ENCODE data around the gene MCU.
A peak's percentile ranks its signal among the peaks of the same experiment; 100 is the strongest.

MCU gene

DNA sequence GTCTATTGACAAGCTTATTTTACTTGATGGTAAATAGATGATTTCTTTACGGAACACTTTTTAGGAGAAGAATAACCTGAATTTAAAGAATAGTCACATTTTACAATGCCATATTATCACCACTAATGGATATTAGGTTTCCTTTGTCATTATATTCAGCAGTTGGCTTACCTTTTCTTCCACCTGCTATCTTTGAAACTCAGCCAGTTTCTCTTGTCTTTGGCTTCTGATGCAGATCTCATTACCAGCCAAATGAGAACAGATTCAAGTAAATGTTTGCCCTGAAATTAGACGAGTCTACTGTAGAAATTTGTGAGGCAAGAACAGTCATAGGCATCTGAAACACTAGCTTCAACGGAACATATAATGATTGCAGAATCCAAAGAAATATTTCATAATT lies 116.1 kb downstream of the MCU start:
- DNase-seq: no peak

GRCh38 chr10:72809006-72809405 lies 117.1 kb downstream of the MCU start:
- no peak for DNase-seq

GRCh38 chr10:72810976-72811375 lies 119.0 kb downstream of the MCU start:
- DNase-seq: no peak

DNA sequence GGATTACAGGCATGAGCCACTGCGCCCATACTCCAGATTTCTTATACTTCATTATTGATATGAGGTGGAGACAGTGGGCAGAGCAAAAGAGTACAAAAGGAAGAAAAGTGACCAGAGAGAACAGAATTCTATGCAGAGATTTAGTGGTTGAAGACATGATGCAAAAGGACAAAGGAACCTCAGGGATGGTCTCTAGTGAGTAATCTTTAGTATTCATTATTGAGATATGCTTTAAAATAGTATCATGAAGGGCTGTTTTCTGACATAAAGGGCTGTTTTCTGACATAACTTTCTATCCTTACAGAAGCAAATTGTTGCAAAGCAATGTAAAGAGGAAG lies 120.4 kb downstream of the MCU start:
- DNase-seq: peak; percentile 22

DNA sequence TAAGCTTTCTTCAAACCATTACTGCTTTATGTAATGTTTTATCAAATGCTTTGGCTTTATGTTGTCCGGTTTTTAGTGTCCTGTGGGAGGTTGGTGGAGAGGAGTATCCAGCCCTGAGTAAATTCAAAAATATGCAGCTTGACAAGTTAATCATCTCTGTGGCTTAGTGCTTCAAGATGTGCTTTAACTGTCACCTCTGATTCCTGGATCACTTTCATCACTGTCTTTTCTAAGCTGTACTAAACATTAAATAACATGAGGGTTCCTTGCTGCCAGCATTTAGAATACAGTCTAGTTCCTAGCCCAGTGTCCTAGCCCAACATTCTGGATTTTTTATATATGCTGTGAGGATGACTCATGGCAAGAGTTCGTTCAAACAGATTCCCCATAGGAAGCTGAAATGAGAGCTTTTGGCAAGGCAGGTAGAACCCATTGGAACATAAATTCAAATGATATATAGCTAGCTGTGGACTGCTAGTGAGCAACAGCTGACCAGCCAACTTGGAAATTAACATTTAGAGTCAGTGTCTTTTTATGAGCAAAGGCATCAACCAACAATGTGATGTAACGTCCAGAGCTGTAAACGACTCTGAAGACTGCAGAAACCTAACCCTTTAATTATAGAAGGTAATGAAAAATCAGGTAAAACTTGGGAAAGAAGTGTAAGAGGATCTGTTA lies 120.9 kb downstream of the MCU start:
- peak; percentile 76 for DNase-seq

DNA sequence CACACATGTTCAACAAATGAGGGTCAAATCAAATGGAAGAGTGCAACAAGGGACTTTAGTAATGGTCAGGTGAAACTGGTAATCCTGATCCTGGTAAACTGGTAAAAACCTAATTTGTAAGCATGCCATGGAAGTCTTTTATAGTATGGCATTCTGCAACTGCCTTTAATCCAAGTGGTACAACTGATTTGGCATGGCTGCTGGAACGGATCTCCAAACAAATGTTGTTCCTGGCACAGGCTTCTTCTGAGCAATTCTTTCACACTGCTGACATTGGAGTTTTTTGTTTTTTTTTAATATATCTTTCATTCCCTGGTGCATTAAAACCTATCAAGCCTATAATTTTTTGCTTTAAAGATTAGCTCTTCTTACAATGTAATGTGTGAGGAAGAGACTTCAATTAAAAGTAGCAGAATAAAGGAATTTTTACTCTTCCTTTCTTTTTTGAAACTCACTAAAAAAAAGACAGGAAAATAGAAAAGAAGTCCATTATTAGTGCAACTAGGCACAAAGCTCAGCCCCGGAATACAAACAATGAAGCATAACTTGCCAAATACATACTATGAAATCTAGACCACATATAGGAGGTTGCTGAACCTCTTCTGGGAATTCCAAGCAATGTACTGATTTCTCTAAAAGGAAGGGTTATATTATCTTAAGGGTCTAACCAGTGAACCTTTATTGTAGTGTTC lies 122.3 kb downstream of the MCU start:
- DNase-seq: no peak

DNA sequence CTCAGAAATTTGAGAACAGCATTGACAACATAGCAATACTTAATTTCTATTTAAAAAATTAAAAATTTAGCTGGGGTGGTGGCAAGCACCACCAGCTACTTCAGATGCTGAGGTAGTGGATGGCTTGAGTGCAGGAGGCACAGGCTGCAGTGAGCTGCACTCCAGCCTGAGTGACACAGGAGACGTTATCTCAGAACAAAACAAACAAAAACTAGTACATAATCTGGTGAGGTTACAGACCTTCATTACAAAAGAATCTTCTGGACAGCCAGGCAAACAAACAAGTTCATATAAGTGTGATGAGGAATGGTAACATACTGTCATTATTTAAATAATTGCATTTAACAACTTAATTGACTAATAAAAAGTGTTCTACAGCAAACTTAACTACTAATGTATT lies 124.6 kb downstream of the MCU start:
- no peak for DNase-seq

GRCh38 chr10:72818076-72818475 lies 126.1 kb downstream of the MCU start:
- no peak for DNase-seq

- no peak for DNase-seq
These were observed 127.1 kb downstream of the MCU start for GRCh38 chr10:72819053-72819452.

GRCh38 chr10:72821606-72822005 lies 129.7 kb downstream of the MCU start:
- DNase-seq: no peak

GRCh38 chr10:72822342-72822986 lies 130.5 kb downstream of the MCU start:
- no peak for DNase-seq

DNA sequence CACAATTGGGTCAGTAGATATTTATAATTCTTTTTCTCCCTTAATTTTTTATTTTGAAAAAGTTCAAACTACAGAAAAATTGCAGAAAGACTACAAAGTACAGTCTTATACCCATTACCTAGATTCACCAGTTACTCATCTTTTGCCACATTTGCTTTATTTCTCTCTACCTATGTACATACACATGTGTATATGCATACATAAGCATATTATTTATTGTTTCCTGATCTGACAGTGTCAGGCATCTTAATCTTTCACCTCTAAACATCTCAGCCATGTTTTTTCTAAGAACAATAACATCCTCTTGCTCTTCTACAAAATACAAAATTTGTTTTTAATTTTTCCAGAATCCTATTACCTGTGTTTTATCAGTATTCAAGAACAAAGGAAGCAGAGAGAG lies 133.2 kb downstream of the MCU start:
- DNase-seq: no peak

DNA sequence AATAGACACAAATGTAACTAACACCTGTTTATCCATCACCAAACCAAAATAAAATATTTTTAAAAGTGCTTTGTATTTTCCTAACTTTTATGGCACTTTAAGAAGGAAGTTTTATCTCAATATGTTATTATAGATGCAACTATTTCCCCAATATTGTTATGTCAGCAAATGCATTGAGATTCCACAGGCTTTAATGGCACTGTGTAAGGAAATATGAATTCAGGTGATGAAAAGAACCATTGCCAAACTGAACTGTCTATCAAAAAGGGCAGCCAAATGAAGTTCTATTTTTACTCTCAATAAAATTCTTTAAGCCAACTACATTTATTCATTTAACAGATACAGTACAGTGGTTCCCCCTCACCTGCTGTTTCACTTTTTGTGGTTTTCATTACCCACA lies 134.4 kb downstream of the MCU start:
- DNase-seq: no peak

GRCh38 chr10:72828294-72828693 lies 136.4 kb downstream of the MCU start:
- DNase-seq: no peak

DNA sequence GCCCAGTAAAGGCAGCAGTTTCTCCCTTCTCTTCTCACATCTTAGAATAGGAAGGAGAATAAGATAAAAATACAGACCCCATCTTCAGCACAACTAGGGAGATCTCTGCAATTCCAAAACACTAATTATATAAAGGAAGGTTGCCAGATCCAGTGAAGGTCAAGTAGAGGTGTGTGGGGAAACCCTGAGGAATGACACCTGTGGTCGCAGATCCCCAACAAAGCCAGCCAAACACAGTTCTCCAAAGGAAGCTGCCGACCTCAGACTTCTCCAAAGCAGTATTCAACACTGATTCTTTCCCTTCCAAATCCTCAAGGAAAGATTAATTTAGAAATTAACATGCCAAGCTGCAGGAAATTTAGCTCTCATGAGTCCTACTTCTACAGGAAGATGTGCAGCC lies 138.7 kb downstream of the MCU start:
- no peak for DNase-seq

DNA sequence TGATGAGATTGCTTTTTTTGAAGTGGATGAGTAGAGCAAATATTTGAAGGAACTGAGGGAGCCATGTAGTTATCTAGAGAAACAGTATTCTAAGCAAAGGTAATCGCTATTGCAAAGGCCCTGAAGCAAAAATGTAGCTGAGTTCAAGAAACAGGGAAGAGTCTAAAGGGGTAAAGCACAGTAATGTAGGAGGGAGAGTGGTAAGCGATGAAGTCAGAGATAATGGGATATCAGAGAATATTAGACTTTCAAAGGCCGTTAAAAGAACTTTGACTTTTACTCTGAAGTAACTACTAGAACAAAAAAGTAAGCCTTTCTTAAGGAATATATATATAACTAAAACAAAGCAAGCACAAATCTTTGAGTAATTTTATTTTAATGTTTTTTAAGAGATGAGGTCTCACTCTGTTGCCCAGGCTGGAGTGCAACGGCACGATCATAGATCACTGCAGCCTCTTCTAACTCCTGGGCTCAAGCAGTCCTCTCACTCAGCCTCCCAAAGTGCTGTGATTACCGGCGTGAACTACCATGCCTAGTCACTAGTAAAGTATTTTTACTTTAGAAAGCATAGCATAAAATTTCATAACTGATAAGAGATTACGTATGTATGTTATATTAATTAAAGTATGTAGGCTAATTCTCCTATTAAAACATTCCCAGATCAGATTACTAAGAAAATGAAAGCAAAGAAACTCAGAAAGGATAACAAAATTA lies 139.9 kb downstream of the MCU start:
- DNase-seq: peak; percentile 50

DNA sequence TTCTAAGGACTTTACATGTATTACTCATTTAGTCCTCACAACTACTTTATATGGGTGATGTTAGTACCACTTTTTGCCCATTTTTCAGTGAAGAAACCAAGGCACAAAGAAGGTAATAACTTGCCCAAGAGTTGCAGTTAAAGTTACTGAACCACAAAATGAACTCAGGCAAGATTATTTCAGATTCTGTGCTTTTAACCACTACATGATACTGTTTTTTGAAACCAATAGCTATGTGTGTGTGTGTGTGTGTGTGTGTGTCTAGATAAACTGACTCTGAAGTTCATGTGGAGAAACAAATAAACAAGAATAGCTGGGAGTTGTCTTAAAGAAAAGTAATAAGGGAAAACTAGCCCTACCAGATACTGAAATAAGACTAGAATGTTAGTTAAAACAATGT lies 140.8 kb downstream of the MCU start:
- peak; percentile 19 for DNase-seq

DNA sequence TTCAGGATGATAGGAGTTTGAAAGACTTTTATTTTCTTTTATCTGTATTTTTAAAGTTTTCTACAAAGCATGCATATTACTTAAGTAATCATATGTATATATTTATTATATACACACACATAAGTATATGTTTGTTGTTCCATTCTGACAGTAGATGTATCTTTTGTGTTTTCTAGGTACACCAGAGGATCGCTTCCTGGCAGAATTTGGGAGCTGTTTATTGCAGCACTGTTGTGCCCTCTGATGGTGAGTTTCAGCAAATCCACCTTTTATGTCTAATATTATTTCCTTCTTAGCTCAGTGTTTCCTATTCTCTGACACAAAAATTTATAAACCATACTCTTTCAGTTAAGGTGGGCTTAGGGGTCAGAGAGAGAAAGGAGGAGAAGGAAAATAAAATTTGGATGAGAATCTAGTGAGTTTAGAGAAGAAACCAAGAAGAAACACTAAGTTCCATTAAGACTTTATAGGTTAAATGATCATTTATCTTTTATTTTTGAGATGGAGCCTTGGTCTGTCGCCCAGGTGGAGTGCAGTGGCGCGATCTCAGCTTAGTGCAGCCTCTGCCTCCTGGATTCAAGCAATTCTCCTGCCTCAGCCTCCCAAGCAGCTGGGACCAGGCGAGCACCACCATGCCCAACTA lies 142.4 kb downstream of the MCU start:
- DNase-seq: peak; percentile 78

DNA sequence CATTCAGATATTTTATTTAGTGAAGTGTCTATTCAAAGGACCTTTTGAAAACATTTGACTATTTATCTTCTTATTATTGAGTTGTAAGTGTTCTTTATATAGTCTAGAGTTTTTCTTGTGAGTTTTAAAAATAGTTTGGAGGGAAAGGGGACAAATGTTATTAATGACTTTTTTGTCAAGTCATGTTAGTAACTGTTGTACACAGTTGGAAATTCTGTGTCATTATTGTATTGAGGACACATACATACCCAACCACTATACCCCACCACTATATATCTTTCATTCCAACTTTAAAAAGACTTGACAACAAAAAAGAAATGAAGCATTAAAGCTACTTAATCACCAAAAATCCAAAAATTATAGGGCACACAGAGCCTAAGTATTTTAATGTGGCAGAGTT lies 148.4 kb downstream of the MCU start:
- no peak for DNase-seq

- DNase-seq: no peak
These were observed 149.5 kb downstream of the MCU start for GRCh38 chr10:72841487-72841886.

DNA sequence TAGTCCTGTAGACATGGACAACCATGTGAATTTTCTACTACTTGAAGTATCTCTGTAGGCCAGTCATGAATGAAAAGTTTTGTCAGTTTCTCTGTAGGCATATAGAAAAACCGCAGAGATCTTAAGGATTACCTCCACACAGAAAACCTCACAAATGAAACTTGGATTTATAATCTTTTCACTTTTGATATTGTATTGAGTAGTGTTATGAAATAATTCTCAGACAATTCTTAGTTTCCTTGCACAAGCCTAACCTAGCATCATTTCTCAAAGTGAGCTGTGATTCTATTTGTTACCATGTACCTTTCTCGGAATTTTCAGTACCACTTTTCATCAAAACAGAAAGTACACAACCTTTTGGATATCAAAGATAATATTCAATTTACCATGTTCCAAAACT lies 150.2 kb downstream of the MCU start:
- DNase-seq: no peak

DNA sequence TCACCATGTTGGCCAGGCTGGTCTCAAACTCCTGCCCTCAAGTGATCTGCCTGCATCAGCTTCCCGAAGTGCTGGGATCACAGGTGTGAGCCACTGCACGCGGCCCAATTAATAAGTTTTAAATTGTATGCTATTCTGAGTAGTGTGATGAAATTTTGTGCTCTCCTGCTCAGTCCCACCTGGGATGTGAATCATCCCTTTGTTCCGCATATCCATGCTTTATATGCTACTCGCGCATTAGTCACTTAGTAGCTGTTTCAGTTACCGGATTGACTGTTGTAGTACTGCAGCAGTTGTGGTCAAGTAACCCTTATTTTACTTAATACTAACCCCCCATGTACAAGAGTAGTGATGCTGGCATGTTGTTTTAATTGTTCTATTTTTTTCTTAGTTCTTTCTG lies 154.3 kb downstream of the MCU start:
- DNase-seq: peak; percentile 89

DNA sequence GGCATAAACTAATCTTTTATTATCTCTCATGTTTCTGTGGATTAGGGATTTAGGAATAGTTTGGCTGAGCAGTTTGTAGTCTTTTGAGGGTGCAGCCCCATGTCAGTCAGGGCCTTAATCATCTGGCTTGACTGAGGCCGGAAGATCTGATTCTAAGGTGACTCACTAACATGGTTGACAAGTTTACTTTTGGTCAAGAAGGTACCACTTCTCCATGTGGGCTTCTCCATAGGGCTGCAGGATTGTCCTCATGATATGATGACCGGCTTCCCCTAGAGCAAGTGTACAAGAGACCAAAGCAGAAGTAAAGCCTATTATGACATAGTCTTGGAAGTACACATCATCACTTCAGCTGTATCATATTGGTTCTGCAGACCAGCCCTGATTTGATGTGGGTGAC lies 155.7 kb downstream of the MCU start:
- DNase-seq: peak; percentile 43
